Common myeloid progenitor, CD34-positive (primary cell): ENCODE data around the gene SECISBP2L.
A peak's percentile ranks its signal among the peaks of the same experiment; 100 is the strongest.

Source experiments
- CTCF ChIA-PET: fragments of 350-600 bp; sonication (Branson Sonifier 250); formaldehyde crosslinking; loops from one replicate; lab custom pipeline; 2021; ENCODE audit warnings: antibody characterized with exemption; lab: Charles Lee
- POLR2A ChIA-PET: fragments of 350-600 bp; sonication (Branson Sonifier 250); formaldehyde crosslinking; loops from one replicate; lab custom pipeline; 2021; ENCODE audit warnings: antibody characterized with exemption; lab: Charles Lee
- DNase-seq, 3 donors: peaks; one replicate each; pipeline versions ENCODE4 v3.0.0 to v3.0.0-alpha.2; 2013
- H3K27ac ChIP-seq, 2 experiments: 1 replicate in 1 of 2; 2 replicates in 1 of 2; pipeline ENCODE4 v1.7.0; 2013; ENCODE audit warnings: inconsistent platforms in 2 of 2, low read length in 2 of 2, mild to moderate bottlenecking in 2 of 2, low read depth in 1 of 2, moderate library complexity in 1 of 2; ENCODE audit not compliant: severe bottlenecking in 2 of 2, insufficient read depth in 1 of 2, poor library complexity in 1 of 2
- H3K27me3 ChIP-seq, 5 experiments: replicated peaks in 2 of 5; 1 replicate in 3 of 5; 2 replicates in 2 of 5; pipeline versions ENCODE4 v1.6.1 to v1.7.0; 2013; ENCODE audit warnings: low read length in 4 of 5, mild to moderate bottlenecking in 2 of 5, moderate library complexity in 2 of 5, inconsistent platforms in 1 of 5; ENCODE audit not compliant: insufficient read depth in 5 of 5, control insufficient read depth in 4 of 5
- H3K36me3 ChIP-seq, 4 experiments: 1 replicate in 2 of 4; 2 replicates in 2 of 4; pipeline versions ENCODE4 v1.6.1 to v1.7.0; 2013; ENCODE audit warnings: low read length in 3 of 4, control low read depth in 1 of 4, mild to moderate bottlenecking in 1 of 4; ENCODE audit not compliant: control insufficient read depth in 4 of 4, insufficient read depth in 4 of 4
- H3K4me1 ChIP-seq, 4 experiments: 1 replicate in 3 of 4; 2 replicates in 1 of 4; pipeline versions ENCODE4 v1.6.1 to v1.7.1; 2013; ENCODE audit warnings: low read length in 3 of 4, mild to moderate bottlenecking in 3 of 4, control low read depth in 1 of 4, inconsistent platforms in 1 of 4, moderate library complexity in 1 of 4; ENCODE audit not compliant: control insufficient read depth in 4 of 4, insufficient read depth in 4 of 4; ENCODE audit errors: control extremely low read depth in 1 of 4
- H3K4me3 ChIP-seq, 7 experiments: 1 replicate in 4 of 7; 2 replicates in 3 of 7; pipeline versions ENCODE4 v1.5.1 to v1.7.0; 2013; ENCODE audit warnings: mild to moderate bottlenecking in 7 of 7, low read length in 6 of 7, moderate library complexity in 6 of 7, inconsistent platforms in 2 of 7, low read depth in 2 of 7, control low read depth in 1 of 7; ENCODE audit not compliant: insufficient read depth in 4 of 7, control insufficient read depth in 1 of 7; ENCODE audit errors: extremely low read depth in 1 of 7
- H3K9me3 ChIP-seq, 5 experiments: 1 replicate in 4 of 5; 2 replicates in 1 of 5; pipeline versions ENCODE4 v1.6.1 to v1.7.1; 2013; ENCODE audit warnings: low read length in 4 of 5, mild to moderate bottlenecking in 2 of 5, inconsistent platforms in 1 of 5, low read depth in 1 of 5, moderate library complexity in 1 of 5; ENCODE audit not compliant: control insufficient read depth in 4 of 5, insufficient read depth in 2 of 5; ENCODE audit errors: control extremely low read depth in 1 of 5
- WGBS: methylation state at CpG from one replicate; pipeline ENCODE4 v1.1.5; 2013; ENCODE audit not compliant: insufficient coverage; 5-methylcytosine and 5-hydroxymethylcytosine counted together

Gene SECISBP2L

DNA sequence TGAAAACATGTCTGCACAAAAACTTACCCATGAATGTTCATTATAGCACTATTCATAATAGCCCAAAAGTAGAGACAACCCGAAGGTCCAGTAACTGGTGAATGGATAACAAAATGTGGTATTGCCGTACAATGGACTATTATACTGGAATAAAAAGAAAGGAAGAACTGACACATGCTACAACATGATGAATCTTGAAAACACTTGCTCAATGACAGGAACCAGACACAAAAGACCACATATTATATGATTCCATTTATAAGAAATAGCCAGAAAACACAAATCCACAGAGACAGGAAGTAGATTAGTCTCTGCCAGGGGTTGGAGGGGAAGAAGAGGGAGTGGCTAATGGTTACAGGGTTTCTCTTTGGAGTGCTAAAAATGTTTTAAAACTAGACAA is 100.9 kb downstream of the SECISBP2L start:
- H3K27me3 ChIP-seq = no peaks in the 10 kb centered on the region
- H3K4me1 ChIP-seq = peaks cover 0 to 17% (median 7%) of the 10 kb centered on the region in 4 experiments
- no peaks in the 10 kb centered on the region for H3K36me3 ChIP-seq
- no peaks in the 10 kb centered on the region for H3K9me3 ChIP-seq
- H3K27ac ChIP-seq = no peak overlapping the region
- no CpG with 5 or more reads among the region's 2 CpGs for WGBS
- POLR2A ChIA-PET = no interaction called here
- CTCF ChIA-PET = interaction anchor here (1.2 kb wide), 1 partner anchor 67 kb away, joined by 4 read pairs; the partner anchor contains the start of gene EID1
- DNase-seq = peak in 2 of 3 donors; percentile 17 to 41
- H3K4me3 ChIP-seq = no peak overlapping the region

DNA sequence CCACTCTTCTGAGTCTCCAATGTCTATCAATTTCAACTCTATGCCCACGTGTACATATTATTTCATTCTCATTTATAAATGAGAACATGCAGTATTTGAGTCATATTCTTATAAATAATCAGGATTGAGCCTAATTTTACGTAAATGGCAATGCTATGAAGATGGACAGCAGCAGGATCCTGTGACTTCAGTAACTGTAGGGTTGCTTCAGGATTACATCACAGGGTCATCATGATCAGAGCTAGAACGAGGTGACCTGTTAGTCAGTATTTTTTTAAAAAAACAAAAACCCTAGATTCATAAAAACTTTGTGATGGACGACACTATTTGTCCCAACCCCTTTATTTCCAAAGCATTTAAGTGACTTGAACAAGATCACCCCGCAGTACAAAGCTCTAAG is 104.3 kb downstream of the SECISBP2L start:
- H3K4me1 ChIP-seq = peaks cover 0 to 17% (median 7%) of the 10 kb centered on the region in 4 experiments
- no peaks in the 10 kb centered on the region for H3K27me3 ChIP-seq
- H3K9me3 ChIP-seq = no peaks in the 10 kb centered on the region
- CTCF ChIA-PET = interaction anchor here (1.0 kb wide), 1 partner anchor 34 kb away, joined by 3 read pairs; no protein-coding TSS in a partner anchor
- WGBS = 94% methylated on average over 3 of the region's 5 CpGs
- no peak for DNase-seq
- no peaks in the 10 kb centered on the region for H3K36me3 ChIP-seq
- no peak overlapping the region for H3K27ac ChIP-seq
- no peak overlapping the region for H3K4me3 ChIP-seq
- POLR2A ChIA-PET = no interaction called here

DNA sequence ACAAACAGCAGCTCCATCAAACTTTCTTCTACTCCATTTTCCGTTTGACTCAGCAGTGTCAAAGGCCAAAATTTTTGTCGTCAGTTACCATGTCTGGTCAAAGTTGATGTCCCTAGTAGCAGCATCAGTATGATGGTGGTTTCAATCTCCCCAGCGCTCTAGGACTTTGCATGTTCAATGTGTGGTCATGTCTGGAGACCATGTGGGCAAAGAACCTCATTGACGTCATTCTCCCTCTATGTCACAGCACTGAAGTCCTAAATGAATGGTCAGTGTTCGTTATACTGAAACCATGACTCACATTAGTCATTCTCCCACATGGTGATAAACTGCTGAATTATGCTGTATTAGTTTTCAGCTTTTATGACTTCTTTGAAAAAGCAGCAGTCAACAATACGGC is 105.7 kb downstream of the SECISBP2L start:
- WGBS = 98% methylated on average over 4 of the region's 6 CpGs
- Histone ChIP-seq H3K9me3 (no peaks in the 10 kb centered on the region), H3K4me3 (no peak overlapping the region), H3K27me3 (no peaks in the 10 kb centered on the region), H3K36me3 (no peaks in the 10 kb centered on the region), H3K27ac (no peak overlapping the region), H3K4me1 (peaks cover 0 to 7% (median 2%) of the 10 kb centered on the region in 4 experiments)
- POLR2A ChIA-PET = no interaction called here
- DNase-seq = no peak
- CTCF ChIA-PET = no interaction called here

DNA sequence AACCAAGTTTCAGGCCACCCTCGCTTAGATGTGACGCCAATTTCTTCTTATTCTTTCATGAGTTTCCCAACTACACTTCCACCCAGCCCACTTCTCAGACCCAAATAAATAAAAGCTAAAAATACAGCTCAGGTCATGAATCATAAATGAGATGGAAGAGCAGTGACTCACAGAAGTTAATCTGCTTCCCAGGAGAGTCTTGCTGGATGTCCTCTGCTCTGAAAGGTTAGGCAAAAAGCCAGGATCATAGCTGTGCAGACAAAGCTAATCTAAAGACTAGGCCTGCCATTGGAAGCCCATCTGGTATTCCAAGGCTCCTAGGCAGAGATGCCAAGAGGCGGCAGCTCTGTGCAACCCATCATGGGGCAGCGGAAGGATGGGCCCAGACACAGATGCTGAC is 106.6 kb downstream of the SECISBP2L start:
- Histone ChIP-seq H3K36me3 (no peaks in the 10 kb centered on the region), H3K9me3 (peaks cover 0 to 1% (median 0%) of the 10 kb centered on the region in 5 experiments), H3K4me1 (no peaks in the 10 kb centered on the region), H3K27ac (no peak overlapping the region), H3K27me3 (no peaks in the 10 kb centered on the region), H3K4me3 (no peak overlapping the region)
- POLR2A ChIA-PET = no interaction called here
- 100% methylated on average over 2 of the region's 4 CpGs for WGBS
- no peak for DNase-seq
- CTCF ChIA-PET = interaction anchor here (0.9 kb wide), 1 partner anchor 36 kb away, joined by 4 read pairs; no protein-coding TSS in a partner anchor
